ENCODE measurements around the gene KISS1. TPM values are rescaled to one million over a fixed set of nuclear protein-coding genes. Genes with fewer than 3 reads are reported as not detected.

The KISS1 gene
- total RNA-seq, 2 experiments from 2014 or later = not detected

- Histone ChIP-seq H3K4me1 (ENCODE audit: insufficient read depth, low read length, poor library complexity, severe bottlenecking) (no peaks in the 10 kb centered on the region), H3K27ac (ENCODE audit: low read depth, low read length, poor library complexity, severe bottlenecking) (no peak overlapping the region), H3K9me3 (ENCODE audit: low read length) (no peaks in the 10 kb centered on the region), H3K9me2 (ENCODE audit: insufficient read depth, low read length) (no peaks in the 10 kb centered on the region), H3K4me3 (ENCODE audit: low read depth, low read length, poor library complexity, severe bottlenecking) (no peak overlapping the region), H3K36me3 (ENCODE audit: insufficient read depth, low read length) (no peaks in the 10 kb centered on the region), H3K4me2 (ENCODE audit: low read length) (no peak overlapping the region), H3K79me2 (ENCODE audit: insufficient read depth, low read depth, low read length) (no peaks in the 10 kb centered on the region), H4K20me1 (ENCODE audit: insufficient read depth, low read length) (no peaks in the 10 kb centered on the region), H2AFZ (ENCODE audit: low read length) (no peak overlapping the region)
- POLR2A ChIA-PET = no interaction called here
- no TSS peak for BruUV-seq (replicated peaks)
- CTCF ChIA-PET (ENCODE audit: unreplicated experiment) = no interaction called here
- intact Hi-C loops (cut with micrococcal nuclease; ENCODE audit: unreplicated experiment) = no loop called here
- TF ChIP-seq EZH2phosphoT487 (IDR thresholded peaks at IDR 0.05; ENCODE audit: borderline replicate concordance, low read depth, low read length) = no peak
- TF ChIP-seq, protein P1, sequence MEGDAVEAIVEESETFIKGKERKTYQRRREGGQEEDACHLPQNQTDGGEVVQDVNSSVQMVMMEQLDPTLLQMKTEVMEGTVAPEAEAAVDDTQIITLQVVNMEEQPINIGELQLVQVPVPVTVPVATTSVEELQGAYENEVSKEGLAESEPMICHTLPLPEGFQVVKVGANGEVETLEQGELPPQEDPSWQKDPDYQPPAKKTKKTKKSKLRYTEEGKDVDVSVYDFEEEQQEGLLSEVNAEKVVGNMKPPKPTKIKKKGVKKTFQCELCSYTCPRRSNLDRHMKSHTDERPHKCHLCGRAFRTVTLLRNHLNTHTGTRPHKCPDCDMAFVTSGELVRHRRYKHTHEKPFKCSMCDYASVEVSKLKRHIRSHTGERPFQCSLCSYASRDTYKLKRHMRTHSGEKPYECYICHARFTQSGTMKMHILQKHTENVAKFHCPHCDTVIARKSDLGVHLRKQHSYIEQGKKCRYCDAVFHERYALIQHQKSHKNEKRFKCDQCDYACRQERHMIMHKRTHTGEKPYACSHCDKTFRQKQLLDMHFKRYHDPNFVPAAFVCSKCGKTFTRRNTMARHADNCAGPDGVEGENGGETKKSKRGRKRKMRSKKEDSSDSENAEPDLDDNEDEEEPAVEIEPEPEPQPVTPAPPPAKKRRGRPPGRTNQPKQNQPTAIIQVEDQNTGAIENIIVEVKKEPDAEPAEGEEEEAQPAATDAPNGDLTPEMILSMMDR (conservative IDR thresholded peaks at IDR 0.05; ENCODE audit: low read length) = no peak
- DNase-seq (ENCODE audit: low spot score) = no peak
Measured at GRCh38 chr1:204147406-204148383, 48.6 kb downstream of the KISS1 start.

DNA sequence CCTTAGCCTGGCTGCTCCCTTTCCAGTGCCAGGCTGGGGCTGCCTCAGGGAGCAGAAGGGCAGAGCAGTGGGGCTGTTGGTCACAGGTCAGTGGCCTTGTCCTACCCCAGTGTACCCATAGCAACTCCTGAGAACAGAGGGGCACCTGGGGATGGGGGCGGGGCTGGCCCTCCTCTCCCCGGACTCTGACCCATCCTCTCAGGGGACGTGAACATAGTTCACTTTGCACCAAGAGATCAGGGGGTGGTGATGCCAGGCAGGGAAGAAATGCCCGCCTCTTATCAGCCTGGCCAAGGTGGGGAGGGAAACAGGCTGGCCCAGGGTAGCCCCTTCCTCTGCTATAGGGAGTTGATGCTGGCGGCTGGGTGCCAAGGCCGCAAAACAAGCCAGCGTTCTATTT, 49.3 kb downstream of the KISS1 start:
- Histone ChIP-seq H3K4me2 (ENCODE audit: low read length) (no peak overlapping the region), H3K4me1 (ENCODE audit: insufficient read depth, low read length, poor library complexity, severe bottlenecking) (no peaks in the 10 kb centered on the region), H3K27ac (ENCODE audit: low read depth, low read length, poor library complexity, severe bottlenecking) (no peak overlapping the region), H4K20me1 (ENCODE audit: insufficient read depth, low read length) (no peaks in the 10 kb centered on the region), H3K9me3 (ENCODE audit: low read length) (no peaks in the 10 kb centered on the region), H3K9me2 (ENCODE audit: insufficient read depth, low read length) (no peaks in the 10 kb centered on the region), H2AFZ (ENCODE audit: low read length) (no peak overlapping the region), H3K79me2 (ENCODE audit: insufficient read depth, low read depth, low read length) (no peaks in the 10 kb centered on the region), H3K36me3 (ENCODE audit: insufficient read depth, low read length) (no peaks in the 10 kb centered on the region), H3K4me3 (ENCODE audit: low read depth, low read length, poor library complexity, severe bottlenecking) (no peak overlapping the region)
- TF ChIP-seq, protein P1 (conservative IDR thresholded peaks at IDR 0.05; ENCODE audit: low read length) = no peak
- TF ChIP-seq EZH2phosphoT487 (IDR thresholded peaks at IDR 0.05; ENCODE audit: borderline replicate concordance, low read depth, low read length) = no peak
- intact Hi-C loops (cut with micrococcal nuclease; ENCODE audit: unreplicated experiment) = no loop called here
- BruUV-seq (replicated peaks) = no TSS peak
- CTCF ChIA-PET (ENCODE audit: unreplicated experiment) = no interaction called here
- POLR2A ChIA-PET = no interaction called here
- no peak for DNase-seq (ENCODE audit: low spot score)

DNA sequence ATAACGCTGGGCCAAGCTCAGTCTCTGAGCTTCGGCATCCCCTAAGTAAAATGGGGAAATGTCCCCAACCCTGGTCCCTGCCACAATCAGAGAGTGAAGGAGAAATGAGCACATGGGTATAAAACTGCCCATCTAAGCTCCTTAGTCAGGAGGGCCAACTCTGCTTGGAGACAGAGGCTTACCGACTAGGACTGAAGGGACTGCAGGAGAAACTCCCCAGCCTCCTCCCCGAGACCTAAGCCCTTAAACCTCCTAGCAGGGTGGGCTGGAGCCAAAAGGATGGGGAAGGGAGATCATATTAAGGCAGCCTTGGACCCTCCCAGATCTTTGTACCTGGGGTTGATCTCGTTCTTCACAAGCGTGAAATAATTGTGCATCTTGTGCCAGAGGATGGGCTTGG, 50.0 kb downstream of the KISS1 start:
- no peak overlapping the region for H3K27ac ChIP-seq (ENCODE audit: low read depth, low read length, poor library complexity, severe bottlenecking)
- no peaks in the 10 kb centered on the region for H3K79me2 ChIP-seq (ENCODE audit: insufficient read depth, low read depth, low read length)
- H4K20me1 ChIP-seq (ENCODE audit: insufficient read depth, low read length) = no peaks in the 10 kb centered on the region
- no peak overlapping the region for H3K4me2 ChIP-seq (ENCODE audit: low read length)
- CTCF ChIA-PET (ENCODE audit: unreplicated experiment) = no interaction called here
- no peak for TF ChIP-seq EZH2phosphoT487 (IDR thresholded peaks at IDR 0.05; ENCODE audit: borderline replicate concordance, low read depth, low read length)
- TF ChIP-seq, protein P1 (conservative IDR thresholded peaks at IDR 0.05; ENCODE audit: low read length) = no peak
- POLR2A ChIA-PET = no interaction called here
- no peaks in the 10 kb centered on the region for H3K4me1 ChIP-seq (ENCODE audit: insufficient read depth, low read length, poor library complexity, severe bottlenecking)
- H3K9me3 ChIP-seq (ENCODE audit: low read length) = no peaks in the 10 kb centered on the region
- intact Hi-C loops (cut with micrococcal nuclease; ENCODE audit: unreplicated experiment) = no loop called here
- no TSS peak for BruUV-seq (replicated peaks)
- no peak overlapping the region for H3K4me3 ChIP-seq (ENCODE audit: low read depth, low read length, poor library complexity, severe bottlenecking)
- H2AFZ ChIP-seq (ENCODE audit: low read length) = no peak overlapping the region
- no peak for DNase-seq (ENCODE audit: low spot score)
- no peaks in the 10 kb centered on the region for H3K9me2 ChIP-seq (ENCODE audit: insufficient read depth, low read length)
- H3K36me3 ChIP-seq (ENCODE audit: insufficient read depth, low read length) = no peaks in the 10 kb centered on the region
